Measurements from ENCODE around the gene CNN3.

Gene CNN3

DNA sequence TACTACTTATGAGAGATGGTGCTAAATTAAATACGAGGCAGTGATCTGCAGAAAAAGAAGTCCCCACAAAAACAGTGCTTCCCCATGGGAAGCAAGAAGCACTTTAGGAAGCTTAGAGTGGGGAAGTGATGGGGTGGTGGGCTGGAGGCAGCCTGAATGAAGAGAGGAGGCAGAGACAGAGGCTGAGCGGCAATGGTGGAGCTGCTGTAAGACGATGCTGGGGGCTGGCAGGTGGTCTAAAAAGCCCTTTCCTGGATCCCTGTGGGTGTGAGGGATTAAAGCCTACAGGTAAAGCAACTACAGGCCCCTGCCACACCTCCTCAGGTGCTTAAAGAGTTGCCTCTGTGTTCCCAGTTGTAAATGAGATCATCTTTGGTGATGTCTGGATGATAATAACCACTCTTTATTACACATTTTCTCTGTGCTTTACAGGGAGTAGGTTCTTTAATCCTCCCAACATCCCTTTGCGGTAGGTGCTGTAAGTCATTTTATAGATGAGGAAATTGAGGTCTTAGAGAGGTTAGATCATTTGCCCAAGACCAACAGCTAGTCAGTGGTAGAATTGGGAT lies 39.2 kb downstream of the CNN3 start:
- no peak for DNase-seq (ENCODE audit: low spot score)

DNA sequence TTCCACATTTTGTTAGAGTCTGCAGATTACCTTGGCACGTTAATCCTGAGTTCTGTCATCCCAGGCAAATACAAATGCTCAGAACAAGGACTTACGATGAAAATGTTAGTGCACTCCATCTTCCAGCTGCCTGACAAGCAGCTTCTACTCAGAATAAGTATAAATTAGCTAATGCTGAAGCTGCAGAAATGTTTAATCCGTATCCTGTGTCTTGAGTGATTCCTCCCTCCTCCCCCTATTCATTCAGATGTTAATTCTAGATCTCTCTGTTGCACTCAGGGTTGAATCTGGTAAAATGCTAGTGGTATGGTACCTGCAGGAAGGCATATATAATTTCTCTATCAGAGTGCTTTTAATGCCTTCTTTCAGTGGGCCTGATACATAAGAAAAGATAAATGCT lies 39.8 kb downstream of the CNN3 start:
- no peak for DNase-seq (ENCODE audit: low spot score)

DNA sequence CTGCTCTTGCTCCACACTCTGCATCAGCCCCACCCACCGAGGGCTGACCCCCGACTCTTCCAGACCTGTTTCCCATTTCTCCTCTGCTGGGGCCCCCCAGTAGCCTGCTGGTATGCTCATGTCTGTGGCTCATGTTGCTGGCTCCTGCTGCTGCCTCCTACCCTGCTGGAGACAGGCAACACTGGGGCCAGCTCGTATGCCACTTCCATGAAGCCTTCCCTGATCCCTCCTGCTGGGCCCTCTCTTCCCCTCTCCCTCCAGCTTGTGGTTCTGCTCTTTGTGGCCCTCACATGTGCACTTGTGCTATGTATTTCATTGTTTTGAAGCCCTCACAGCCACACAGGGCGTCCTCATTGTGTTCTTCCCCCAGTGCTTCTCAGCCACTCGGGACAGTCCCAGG lies 40.5 kb downstream of the CNN3 start:
- no peak for DNase-seq (ENCODE audit: low spot score)

DNA sequence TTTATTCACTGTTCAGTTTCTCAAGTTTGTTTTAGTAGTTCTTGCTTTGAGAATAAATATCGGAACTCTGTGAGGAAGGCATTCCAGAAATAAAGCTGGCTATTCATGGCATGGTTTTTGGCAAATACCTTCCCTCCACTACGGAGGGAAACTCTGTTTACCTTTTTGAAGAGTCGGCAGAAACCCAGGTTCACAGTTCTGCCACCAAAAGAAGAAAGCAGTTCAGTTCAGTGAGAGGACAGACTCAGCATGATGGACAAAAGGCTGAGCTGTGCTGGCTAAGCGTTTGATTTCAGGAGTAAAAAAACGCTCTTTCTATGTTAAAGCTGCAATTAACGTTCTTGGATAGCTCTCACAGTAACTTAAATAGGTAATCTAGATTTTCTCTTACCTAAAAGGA lies 42.4 kb downstream of the CNN3 start:
- no peak for DNase-seq (ENCODE audit: low spot score)

DNA sequence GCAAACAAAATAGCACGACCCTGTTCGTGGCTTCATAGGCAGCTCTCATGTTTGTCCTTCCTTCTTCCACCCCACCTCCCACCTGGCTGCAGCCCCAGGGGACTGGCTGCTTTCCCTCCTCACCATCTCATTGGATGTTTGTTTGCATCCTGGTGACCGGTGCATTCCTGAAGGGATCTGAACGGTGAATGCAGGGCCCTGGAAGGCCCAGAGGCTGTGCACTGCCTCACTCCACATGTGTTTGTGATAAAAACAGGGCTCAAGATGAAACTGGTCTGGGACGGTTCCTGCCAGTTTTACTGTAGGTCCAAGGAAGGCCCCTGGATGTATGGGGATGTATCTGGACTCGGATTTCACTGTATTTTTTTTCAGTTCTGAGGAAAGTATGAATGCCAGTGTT lies 42.8 kb downstream of the CNN3 start:
- peak; percentile 14 for DNase-seq (ENCODE audit: low spot score)

DNA sequence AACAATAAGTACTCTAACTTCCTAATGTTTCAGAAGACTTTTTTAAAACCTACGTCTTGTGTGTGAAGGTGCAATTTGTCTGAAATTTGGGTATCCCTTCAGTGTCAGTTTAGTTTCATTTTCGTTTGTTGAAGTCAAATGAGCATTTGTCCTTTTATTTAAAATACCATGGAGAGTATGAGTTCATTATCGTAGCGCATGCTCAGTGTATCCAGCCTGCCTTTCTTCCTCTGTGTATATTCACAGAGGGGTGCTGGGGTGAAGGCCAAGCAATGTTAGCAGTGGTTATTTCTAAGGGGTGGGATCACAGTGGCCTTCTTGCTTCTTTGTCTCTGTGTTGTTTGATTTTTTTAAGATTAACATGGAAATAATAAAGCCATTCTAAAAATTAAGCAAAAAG lies 43.2 kb downstream of the CNN3 start:
- DNase-seq (ENCODE audit: low spot score) = no peak

DNA sequence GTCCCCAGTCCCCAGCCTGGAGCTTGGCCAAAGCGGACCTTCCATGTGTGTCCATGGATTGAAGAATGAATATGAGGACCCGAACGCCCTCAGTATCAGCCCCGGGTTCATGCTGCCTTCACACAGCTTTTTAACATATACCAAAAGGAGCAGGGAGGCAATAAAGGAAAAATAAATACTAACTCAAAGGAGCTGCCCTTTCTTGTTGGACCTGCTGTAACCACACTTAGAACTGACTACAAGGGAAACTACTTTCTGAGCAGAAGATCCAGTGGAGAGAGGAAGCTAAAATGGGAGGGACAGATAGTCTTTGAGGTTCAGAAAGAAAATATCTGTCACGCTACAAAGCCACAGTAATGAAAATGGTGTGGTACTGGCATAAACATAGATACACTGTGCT lies 48.6 kb downstream of the CNN3 start:
- no peak for DNase-seq (ENCODE audit: low spot score)

DNA sequence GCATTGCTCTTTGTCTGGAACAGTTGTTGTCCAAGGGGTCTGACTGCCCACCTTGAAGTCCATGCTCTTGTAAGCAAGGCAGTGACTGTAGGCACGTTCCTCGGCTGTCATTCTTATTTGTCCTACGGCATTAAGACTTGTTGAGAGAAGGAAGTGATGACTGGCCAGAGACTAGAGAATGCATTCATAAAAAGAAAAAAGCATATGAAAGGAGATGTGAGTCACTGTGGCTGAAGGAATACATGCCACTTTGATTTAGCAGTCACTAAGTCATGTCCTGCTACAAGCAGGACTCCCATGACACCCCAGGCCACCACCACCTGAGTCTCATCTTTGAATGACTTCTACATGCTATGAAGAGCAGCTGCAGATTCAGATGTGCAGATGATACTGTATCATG lies 50.5 kb downstream of the CNN3 start:
- no peak for DNase-seq (ENCODE audit: low spot score)

DNA sequence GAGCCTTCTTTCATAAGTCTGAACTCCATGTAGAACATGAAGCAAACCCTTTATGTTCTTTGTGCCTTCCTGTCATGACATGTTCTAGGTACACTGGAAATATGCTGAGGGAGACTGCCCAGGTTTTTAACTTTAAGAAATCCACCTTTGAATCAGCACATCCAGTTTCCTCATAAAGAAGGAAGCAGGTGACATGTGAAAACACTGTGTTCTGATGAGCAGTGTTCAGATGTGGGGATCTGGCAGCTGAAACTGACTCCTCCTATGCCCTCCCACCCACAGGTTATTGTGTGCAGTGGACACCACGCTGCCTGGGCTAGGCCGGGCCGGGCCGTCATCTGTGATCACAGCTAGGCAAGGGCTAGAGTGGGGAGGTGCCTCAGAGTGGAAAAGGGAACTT lies 51.1 kb downstream of the CNN3 start:
- no peak for DNase-seq (ENCODE audit: low spot score)

DNA sequence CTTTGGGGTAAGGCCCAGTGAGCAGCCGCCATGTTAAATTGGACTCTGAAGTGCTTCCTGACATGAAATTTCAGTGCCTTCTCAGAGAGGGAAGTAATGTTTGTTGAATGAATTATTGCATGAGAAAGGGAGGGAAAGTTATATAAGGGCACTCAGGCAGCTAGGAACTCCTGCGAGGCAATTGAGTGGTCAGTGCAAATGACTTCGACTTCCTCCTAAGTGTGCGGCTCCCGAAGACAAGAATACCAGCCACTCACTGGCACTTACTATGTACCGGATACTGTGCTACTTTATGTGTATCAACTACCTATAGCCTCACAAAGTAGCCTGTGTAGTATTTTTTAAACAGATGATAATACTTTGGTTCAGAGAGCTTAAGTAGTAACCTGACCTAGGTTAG lies 52.5 kb downstream of the CNN3 start:
- DNase-seq (ENCODE audit: low spot score) = no peak

DNA sequence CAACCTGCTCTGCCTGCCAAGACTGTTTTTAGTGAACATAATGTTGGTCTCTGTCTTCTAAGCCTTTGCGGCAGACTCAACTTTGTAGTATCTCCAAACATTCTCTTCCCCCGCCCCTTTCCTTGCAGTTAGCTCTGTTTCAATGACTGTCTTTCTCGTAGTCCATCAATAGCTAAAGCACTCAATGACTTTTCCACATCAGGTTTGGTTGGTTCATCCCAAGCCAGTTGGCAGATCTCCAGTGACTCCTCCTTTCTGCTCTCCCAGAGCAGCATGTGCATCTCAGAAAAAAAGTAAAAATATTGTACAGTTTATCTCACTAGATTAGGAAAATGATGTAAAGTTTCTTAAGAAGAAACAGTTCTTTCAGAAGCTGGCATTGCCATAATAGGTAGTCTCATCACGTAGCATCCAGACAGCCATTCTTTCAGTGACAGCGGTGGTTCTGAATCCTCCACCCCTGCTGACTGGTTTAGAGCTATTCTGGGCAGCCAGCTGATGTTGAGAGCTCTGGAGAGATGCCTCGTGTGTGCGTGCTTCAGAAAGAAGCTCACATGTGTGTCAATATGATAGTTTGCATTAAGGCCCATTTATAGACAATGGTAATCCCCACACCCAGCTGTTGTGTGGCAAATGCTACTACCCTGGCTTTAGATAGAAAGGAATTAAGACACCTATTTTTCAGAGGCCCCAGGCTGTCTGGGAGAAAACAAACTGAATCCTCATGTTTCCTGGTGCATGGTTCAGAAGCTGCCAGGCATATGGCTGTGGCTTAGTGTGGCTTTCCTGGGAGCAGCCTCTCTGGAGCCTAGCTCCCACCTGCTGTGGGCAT lies 53.2 kb downstream of the CNN3 start:
- DNase-seq (ENCODE audit: low spot score) = no peak

DNA sequence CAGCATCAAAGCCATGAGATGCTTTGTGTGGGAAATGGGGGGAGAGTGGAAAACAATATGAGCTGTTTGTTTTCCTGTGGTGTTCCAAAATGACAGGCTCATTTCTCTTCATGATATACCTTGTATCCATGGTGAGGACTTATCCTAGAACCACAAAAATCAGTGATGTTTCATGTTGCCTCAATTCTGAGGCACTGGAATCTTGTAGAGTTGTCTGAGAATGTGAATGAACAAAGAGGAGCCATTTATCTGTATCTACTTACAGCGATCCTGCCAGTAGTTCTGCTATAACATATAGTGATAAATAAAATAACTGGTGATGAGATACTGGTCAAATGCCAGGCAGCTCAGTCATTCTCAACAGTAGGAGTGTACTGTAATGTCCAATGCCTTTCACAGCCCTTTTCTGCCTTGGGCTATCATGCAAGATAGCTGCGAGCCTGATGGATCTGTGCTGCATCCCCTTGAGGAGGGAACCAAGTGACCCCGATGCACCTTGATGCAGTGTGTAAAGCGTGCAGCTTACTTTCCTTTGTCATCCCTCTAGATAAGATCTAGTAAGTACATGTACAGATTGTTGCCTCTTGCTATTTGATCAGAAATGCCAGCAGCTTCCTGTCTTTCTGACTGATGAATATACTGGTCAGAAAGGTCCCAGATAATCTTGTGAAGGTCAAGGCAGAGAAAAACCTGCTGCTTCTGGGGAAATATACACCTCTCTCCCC lies 54.0 kb downstream of the CNN3 start:
- no peak for DNase-seq (ENCODE audit: low spot score)

DNA sequence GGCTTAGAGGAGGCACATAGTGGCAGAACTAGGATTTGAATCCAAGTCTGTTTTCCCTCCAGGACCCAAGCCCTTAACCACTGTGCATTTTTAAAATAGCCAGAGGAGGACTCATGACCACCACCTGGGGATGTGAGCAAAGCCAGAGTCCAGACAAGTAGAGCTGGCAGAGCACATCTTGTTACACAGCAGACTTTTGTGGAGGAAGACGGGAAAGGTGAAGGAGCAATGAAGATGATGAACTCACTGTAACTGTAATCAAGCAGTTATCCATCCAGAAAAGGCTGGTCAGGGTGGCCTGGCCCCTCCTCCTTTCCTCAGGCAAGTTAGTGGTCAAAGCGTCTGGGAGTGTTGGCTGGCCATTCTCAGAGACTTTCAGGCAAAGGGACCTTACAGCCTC lies 55.9 kb downstream of the CNN3 start:
- no peak for DNase-seq (ENCODE audit: low spot score)

DNA sequence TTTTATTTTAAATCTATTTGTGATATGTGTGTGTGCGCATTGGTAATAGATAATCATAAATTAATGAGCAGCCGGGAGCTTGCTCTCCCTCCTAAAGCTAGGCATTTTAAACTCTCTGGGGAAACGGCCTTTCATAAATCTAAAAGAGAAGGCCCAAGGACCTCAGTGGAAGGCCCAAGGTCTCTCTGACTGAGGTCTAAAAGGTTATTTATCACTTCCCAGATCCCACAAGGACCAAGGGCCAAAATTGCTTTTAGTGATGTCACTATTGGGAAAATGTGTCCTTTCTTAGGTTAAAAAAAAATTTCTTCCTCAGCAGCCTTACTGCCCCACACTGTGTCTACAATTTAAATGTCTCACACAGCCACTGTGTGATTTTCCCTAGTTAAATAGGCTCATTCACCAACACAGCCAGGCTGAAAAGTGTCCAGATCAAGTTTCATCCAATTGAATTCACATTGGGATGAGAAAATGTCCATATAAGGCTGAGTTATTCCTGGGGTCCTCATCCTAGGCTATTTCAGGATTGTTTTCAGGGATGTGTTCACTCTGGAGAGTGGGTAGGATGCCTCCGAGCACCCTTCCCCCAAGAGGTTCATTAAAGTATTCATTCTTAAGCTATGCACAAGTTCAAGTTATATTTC lies 60.6 kb downstream of the CNN3 start:
- no peak for DNase-seq (ENCODE audit: low spot score)

DNA sequence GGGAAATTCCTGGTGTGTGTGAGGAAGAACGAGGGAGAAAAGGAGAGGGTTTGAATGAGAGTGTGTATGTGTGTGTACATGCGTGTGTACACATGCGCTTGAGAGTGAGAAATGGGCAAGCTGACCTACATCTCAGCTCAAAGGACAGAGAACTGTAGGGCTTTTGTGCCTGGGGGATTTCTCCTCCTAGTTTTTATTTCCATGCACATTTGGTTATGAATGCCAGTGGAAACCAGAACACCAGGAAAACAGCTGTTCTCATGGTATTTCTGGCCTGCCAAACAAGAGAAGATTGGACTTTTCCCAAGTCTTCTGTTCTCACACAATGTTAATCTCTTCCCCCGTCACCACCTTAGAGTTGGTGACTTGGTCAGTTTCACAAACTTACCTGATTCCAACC lies 61.5 kb downstream of the CNN3 start:
- DNase-seq (ENCODE audit: low spot score) = no peak

DNA sequence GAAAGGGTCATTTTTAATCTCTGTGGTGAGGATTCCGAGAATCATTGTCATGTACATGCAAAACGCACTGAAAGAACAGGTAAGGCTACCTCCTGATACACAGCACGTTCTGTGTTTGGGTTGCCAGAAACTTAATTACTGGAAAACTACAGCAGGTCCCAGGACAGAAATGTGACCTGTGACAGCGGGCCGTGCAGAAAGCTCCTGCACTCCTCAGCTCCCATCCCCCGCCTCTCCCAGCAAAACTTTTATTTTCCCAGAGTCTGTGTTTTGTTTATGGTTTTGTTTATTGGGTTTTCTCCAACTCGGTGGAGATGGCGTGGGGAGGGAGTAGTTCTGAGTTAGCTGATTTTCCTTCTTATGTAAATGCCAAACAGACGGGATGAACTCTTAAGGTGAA lies 62.1 kb downstream of the CNN3 start:
- DNase-seq (ENCODE audit: low spot score) = no peak

DNA sequence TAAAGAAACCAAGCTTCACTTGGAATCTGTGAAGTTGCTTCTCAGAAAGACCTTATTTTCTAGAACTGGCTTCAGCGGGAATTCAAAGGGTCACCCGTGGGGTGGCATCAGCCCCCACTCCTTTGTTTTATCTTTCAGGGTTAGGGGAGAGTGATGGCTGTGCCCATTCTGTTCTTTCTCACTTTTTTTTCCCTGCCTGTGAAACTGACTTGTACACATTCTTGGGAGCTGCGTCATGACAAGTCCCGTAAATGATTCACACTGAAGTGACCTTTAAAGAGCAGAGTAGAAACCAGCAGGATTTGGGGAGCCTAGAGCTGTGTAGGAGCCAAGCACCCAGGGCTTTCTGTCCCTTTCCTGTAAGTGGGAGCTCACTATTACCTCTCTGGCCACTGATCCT lies 63.0 kb downstream of the CNN3 start:
- DNase-seq (ENCODE audit: low spot score) = peak; percentile 20

DNA sequence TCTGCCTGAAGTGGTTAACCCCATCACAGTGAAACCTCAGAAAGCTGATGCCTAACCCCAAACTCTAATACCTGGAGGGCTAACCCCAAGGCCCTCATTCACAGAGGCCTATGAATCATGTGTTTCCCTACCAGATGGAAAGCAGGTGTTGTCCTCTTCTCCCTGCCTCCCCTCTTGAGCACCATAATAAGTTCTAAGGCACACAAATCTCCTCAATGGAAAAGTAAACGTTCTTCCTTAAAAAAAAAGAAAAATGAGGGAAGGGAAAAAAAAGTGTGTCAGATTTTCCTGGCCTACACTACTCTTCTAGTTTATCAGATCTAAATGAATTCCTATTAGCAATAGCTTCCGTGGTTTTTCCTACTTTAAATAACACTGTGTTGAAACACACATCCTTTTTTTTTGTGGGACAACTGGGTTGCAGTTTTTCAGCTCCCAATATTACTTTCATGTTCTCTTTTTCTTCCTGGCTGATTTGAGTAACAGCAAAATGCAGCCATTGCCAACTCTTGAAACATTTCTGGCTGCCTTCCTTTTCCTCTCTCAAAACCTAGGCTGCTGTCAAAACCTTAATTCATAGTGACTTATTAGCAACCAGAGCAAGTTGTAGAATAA lies 63.5 kb downstream of the CNN3 start:
- DNase-seq (ENCODE audit: low spot score) = no peak

DNA sequence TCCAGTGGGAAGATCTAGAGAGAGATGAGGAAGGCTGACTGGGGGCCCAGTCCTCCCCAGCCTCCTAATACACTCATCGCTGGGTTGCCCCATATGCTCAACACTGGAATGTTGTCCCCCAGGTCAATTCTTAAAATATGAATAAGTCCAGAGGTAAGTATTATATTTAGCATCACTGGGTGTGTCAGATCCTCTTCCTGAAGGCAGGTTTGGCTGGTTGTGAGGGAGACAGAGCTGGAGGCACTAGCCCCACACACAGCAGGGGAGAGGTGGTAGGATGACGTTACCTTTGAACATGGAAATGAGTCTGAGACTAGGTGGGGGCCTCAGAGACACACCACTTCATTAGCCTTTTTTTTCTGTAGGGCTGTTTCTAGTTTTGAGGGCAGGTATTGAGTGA lies 64.2 kb downstream of the CNN3 start:
- no peak for DNase-seq (ENCODE audit: low spot score)

DNA sequence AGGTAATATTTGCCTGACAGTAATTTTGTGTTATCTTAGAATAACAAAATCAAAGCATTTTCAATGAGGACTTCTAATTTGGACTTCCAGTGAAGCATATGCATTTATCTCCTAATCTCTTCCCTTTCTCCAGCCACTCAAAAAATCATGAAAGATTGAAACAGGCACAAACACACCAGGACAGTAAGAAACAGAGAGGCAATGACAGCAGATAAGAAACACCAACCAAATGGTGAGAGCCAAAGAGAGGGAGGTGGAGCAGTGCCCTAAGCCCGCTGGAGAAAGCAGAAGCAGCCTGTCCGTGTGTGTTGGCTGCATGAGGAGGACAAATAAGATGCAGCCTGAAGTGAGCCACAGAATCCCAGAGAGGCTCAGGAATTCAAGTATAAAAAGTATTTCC lies 67.7 kb downstream of the CNN3 start:
- DNase-seq (ENCODE audit: low spot score) = no peak

DNA sequence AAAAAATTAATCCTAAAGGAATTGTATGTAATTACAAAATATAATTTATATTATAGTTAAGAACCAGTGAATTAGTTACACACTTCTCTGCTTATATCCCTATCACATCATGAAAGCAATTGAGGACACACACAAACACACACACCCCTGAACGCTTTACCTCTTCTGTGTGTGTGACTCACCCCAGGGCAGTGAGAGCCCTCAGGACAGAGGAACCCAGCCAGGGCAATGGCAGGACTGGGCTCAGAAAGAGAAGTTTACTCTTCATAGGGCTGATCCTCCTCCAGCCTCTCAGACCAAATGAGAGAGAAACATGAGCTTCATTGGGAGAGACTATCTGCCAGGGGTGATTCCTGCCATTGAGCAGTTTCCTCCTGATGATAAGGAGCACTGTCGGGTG lies 68.6 kb downstream of the CNN3 start:
- no peak for DNase-seq (ENCODE audit: low spot score)

DNA sequence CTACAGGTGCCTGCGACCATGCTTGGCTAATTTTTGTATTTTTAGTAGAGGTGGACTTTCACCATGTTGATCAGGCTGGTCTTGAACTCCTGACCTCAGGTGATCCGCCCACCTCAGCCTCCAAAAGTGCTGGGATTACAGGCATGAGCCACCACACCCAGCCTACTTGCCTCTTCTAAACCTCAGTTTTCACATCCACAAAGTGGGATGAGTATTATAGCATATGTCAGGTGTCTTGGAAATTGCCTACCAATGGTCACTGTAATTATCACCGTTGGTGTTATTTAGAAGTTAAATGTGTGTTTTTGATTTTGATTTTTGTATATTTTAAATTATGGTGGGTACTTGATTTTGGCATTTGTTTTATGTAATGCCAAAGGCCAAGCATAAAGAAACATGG lies 70.0 kb downstream of the CNN3 start:
- no peak for DNase-seq (ENCODE audit: low spot score)

DNA sequence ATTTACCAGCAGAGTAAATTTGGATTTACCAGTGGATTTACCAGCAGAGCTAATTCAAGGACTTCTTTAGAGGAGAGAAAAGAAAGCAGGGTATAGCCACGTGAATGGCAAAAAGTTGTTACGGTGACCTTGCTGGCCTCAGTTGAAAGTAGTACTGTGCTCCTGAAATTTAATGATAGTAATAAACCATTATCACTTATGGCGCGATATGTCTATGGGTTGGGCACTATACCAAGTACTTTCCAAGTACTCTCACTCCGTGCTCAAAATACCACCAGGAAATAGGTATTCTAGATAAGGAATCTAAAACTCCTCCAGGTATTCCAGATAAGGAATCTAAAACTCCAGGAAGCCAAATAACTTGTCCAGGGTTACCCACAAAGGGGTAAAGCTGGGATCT lies 70.9 kb downstream of the CNN3 start:
- DNase-seq (ENCODE audit: low spot score) = no peak

Measured in HuH-7 (cell line).